Measurements from ENCODE around the gene TMCC1. TPM values are rescaled to one million over a fixed set of nuclear protein-coding genes. Genes with fewer than 3 reads are reported as not detected.
"Not testable (repeated sequence)": the region's sequence is repeated elsewhere in the genome, so short reads cannot be mapped to it uniquely, and the experiment has no call there.

TMCC1 gene
- total RNA-seq, 1 donor from 2014 or later = 42.3 TPM

DNA sequence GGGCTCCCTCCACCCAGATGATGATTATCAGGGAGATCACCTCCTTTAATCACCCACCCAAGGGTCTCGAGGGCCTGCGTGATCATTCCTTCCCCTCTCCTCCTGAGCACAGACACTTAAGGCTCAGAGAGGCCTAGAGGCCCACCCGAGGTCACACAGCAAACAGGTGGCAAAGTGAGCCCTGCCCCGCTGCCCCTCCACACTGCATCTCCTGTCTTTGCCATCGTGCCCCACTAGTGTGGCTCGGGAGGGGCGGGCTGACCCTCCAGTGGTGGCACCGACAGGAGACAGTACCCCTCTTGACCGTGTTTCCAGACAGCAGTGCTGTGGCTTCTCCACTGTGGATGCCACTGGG lies 282.1 kb downstream of the TMCC1 start:
- H3K27me3 ChIP-seq = no peaks in the 10 kb centered on the region
- no peaks in the 10 kb centered on the region for H3K9me3 ChIP-seq
- ATAC-seq (no peak), DNase-seq (no peak)
- peaks cover 70% of the 10 kb centered on the region for H3K4me1 ChIP-seq
- no peak overlapping the region for H3K4me3 ChIP-seq
- peak overlapping the region; percentile 75 for H3K27ac ChIP-seq
- TF ChIP-seq, protein P1, sequence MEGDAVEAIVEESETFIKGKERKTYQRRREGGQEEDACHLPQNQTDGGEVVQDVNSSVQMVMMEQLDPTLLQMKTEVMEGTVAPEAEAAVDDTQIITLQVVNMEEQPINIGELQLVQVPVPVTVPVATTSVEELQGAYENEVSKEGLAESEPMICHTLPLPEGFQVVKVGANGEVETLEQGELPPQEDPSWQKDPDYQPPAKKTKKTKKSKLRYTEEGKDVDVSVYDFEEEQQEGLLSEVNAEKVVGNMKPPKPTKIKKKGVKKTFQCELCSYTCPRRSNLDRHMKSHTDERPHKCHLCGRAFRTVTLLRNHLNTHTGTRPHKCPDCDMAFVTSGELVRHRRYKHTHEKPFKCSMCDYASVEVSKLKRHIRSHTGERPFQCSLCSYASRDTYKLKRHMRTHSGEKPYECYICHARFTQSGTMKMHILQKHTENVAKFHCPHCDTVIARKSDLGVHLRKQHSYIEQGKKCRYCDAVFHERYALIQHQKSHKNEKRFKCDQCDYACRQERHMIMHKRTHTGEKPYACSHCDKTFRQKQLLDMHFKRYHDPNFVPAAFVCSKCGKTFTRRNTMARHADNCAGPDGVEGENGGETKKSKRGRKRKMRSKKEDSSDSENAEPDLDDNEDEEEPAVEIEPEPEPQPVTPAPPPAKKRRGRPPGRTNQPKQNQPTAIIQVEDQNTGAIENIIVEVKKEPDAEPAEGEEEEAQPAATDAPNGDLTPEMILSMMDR (IDR thresholded peaks at IDR 0.05) = no peak
- H3K36me3 ChIP-seq = no peaks in the 10 kb centered on the region
- intact Hi-C loops (cut with DNase I) = no loop called here

DNA sequence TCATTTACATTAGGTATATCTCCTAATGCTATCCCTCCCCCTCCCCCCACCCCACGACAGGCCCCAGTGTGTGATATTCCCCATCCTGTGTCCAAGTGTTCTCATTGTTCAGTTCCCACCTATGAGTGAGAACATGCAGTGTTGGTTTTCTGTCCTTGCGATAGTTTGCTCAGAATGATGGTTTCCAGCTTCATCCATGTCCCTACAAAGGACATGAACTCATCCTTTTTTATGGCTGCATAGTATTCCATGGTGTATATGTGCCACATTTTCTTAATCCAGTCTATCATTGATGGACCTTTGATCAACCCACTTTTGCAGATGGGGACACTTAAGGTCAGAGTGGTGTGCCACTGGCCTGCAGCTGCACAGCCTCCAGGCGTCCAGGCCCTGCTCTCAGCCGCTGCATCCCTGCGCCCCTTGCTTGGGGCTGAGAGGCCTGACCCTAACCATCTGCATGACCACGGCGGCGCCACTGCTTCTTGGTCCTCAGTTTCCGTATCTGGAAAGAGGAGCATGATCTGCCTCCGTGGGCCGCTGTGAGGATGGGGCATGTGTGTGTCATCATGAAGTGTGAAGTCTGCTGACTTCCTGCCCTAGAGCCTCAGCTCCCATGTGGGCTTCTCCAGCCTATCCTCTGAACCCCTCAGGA lies 282.6 kb downstream of the TMCC1 start:
- H3K9me3 ChIP-seq; H3K36me3 ChIP-seq; intact Hi-C loops (cut with DNase I); H3K4me3 ChIP-seq; ATAC-seq; DNase-seq; H3K27me3 ChIP-seq: not testable (repeated sequence)
- peaks cover 65% of the 10 kb centered on the region for H3K4me1 ChIP-seq
- peak overlapping the region; percentile 75 for H3K27ac ChIP-seq

DNA sequence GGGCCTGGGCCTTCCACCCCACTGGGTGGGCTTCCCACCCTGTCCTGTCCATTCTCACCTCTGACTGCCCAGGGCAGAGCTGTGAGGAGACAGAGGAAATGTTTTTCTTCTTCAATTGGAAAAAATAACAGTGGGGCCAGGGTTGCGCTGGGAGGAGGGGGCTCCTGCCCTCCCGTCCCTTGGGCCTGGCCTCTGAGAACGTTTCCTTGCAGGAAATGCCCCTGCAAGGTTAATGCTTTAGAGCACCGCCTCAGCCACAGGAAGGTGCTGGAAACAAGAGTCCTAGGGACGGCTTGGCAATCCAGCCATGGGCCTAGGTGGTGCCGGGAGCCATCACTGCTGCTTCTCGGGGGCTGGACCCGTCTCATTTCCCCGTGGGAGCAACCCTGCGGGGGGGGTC lies 283.2 kb downstream of the TMCC1 start:
- H3K27me3 ChIP-seq = no peaks in the 10 kb centered on the region
- H3K9me3 ChIP-seq = no peaks in the 10 kb centered on the region
- H3K4me3 ChIP-seq = no peak overlapping the region
- no peak for DNase-seq
- H3K36me3 ChIP-seq = no peaks in the 10 kb centered on the region
- no peak for ATAC-seq
- intact Hi-C loops (cut with DNase I) = no loop called here
- peak overlapping the region; percentile 47 for H3K27ac ChIP-seq
- TF ChIP-seq, protein P1 (IDR thresholded peaks at IDR 0.05) = no peak
- H3K4me1 ChIP-seq = peaks cover 58% of the 10 kb centered on the region

DNA sequence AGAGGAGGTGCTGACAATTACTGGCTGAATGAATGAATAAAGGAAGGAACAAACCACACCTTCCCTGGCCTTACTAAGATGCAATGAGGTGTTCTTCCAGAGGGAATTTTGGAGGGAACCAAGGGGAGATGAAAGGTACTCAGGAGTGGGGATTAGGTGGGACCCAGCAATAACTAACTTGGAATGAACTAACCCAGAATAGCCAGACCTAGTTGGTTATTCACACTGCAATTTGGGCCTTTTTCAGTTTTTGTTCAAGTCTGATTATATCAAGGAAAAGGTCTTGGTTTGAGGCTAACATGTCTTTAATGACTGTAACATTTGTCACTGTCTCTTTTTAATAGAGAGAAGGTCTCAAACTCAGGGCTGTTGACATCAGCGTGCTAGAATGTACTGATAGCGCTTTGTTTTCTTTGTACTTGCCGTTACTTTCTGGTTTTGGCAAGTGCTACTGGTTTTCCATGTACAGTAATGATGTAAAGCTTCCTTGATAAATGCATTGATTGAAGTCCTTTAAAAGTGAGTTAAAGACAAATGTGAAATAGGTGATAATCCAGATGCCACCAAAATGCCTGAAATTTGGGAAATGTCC lies 283.8 kb downstream of the TMCC1 start:
- DNase-seq (no peak), ATAC-seq (no peak)
- TF ChIP-seq, protein P1 (IDR thresholded peaks at IDR 0.05) = no peak
- peaks cover 53% of the 10 kb centered on the region for H3K4me1 ChIP-seq
- H3K27ac ChIP-seq = peak overlapping the region; percentile 47
- intact Hi-C loops (cut with DNase I) = no loop called here
- H3K36me3 ChIP-seq = no peaks in the 10 kb centered on the region
- no peaks in the 10 kb centered on the region for H3K9me3 ChIP-seq
- no peaks in the 10 kb centered on the region for H3K27me3 ChIP-seq
- H3K4me3 ChIP-seq = no peak overlapping the region

DNA sequence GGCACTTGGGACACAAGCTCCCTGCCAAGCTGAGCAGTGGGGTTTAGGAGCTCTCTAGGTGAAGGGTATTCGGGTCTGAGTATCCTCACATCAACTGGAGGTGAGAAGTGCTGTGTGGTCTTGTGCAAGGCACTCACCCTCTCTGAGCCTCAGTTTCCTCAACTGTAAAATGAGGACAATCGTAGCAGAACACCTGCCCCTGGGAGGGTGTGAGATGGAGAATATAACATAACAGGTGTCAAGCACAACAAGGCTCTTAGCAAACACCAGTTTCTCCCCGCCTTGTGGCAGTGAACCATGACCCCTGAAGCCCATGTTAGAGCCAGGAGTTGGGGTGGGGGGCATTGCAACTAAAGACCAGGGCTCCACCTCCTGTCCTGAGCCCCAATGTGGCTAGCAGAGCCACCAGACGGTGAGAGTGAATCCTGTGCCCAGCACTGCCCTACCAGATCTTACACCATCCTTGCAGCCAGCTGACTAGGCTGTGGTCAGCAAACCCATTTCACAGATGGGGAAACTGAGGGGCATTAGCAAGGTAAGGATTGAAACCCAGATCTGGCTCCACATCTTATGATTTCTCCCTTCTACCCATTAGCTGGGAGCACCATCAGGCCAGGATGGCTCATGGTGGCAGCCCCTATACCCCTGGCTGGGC lies 284.4 kb downstream of the TMCC1 start:
- Histone ChIP-seq H3K4me1 (peaks cover 55% of the 10 kb centered on the region), H3K4me3 (no peak overlapping the region), H3K27me3 (no peaks in the 10 kb centered on the region), H3K27ac (peak overlapping the region; percentile 36), H3K9me3 (no peaks in the 10 kb centered on the region), H3K36me3 (no peaks in the 10 kb centered on the region)
- intact Hi-C loops (cut with DNase I) = no loop called here
- DNase-seq (no peak), ATAC-seq (no peak)
- TF ChIP-seq, protein P1 (IDR thresholded peaks at IDR 0.05) = no peak
